Lung microvascular endothelial cell (primary cell): Measurements from ENCODE around the gene NPEPL1. TPM values are rescaled to one million over a fixed set of nuclear protein-coding genes. Genes with fewer than 3 reads are reported as not detected.

Experiments used
- DNase-seq, 2 donors: peaks; one replicate each; pipeline versions ENCODE4 v3.0.0 to v3.0.0-alpha.2; 2010; ENCODE audit warnings: low read depth in 2 of 2
- total RNA-seq: library from RNA; depleted of rRNA; stranded (reverse); fragments of >200 nt; gene quantifications from 2 replicates; pipeline ENCODE4 v1.2.1, GENCODE V29; 2014

The NPEPL1 gene
- total RNA-seq, 1 donor from 2014 or later: 19.2 TPM

DNA sequence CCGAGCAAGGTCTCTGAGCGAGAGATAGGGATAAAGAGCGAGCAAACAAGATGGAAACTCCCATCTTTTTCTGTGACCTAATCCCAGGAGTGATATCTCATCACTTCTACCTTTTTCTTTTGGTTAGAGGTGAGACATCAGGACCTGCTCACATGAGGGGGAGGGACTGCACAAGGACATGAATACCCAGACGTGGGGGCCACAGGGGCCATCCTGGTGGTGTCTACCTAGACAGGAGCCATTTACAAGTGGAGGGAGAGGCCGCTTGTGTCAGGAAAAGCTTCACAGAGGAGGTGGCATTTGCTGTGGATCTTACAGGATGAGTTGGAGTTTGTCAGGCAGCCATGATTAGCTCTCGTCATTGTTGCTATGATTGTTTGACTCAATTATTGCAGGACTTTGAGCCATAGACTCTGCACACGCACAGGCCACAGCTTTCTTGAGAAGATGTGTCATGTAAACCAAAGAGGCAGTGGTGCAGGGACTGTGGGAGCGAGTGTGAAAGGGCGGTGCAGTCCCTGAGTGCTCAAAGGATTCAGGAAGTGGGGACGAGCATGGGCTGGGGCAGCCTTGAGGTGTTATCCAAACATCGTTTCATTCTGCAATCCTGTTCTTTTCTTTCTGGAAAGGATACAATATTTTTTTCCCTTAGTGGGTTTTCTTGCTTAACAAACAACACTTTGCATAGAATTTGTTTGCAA, 7.7 kb downstream of the NPEPL1 start:
- DNase-seq: no peak

DNA sequence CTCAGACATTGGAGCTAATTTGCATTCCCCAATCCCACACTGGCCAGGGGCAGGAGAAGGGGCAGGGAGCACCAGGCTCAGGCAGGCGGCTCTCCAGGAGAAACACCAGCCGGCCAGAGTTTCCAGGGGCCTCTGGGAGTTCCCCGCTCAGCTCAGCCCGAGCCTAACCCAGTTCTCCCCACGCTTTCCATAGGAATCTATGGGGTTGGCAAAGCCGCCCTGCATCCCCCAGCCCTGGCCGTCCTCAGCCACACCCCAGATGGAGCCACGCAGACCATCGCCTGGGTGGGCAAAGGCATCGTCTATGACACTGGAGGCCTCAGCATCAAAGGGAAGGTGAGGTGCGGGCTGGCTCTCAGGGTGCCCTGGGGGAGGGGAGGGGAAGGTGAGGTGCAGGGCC, 8.2 kb downstream of the NPEPL1 start:
- DNase-seq: no peak

DNA sequence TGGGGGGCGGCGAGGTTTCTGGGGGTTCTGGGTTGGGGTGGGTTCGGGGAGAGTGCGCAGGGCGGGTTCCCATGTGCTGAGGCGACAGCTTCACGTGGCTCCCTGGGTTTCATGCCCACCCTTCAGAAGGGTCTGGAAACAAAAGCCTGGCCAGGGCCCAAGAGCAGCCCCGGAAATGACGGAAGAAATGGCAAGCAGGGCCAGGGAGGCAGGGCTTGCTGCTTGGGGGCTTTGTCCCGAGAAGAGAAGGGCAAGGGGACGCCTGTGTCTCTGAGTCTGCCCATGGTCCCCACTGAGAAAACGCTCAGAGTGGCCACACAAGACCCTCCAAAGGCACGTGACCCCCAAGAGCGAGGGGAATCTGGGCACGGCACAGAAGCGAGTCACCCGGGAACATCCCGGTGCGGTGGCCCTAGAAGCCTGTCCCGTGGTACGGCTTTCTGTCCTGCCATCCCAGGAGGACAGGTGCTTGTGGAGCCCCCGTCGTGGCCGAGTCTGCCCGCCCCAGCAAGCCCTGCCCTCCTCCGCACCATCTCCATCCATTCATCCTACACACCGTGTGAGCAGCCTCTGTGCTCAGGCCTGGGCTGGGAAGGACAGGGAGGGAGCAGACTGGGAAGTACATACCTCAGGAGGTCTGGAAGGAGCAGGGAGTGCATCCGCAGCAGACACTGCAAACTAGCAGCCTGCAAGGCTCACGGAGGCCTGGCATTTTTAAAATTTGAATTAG, 9.0 kb downstream of the NPEPL1 start:
- no peak for DNase-seq

DNA sequence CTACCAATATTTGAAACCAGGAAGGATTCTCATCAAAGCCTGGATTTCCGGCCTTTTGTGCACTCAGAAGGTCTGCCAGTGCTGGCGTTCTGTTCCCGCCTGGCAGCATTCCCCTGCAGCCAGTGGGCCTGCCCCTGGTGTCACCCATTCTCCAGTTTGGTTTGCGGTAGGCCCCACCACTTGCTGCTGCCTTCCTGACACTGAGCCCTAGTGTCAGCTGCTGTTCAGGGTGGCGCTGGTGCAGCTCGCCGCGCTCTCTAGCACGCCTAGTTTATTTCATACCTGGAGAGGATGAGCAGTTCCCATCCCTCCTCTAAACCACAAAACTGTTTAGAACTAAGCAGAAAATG, 9.5 kb downstream of the NPEPL1 start:
- DNase-seq: no peak

DNA sequence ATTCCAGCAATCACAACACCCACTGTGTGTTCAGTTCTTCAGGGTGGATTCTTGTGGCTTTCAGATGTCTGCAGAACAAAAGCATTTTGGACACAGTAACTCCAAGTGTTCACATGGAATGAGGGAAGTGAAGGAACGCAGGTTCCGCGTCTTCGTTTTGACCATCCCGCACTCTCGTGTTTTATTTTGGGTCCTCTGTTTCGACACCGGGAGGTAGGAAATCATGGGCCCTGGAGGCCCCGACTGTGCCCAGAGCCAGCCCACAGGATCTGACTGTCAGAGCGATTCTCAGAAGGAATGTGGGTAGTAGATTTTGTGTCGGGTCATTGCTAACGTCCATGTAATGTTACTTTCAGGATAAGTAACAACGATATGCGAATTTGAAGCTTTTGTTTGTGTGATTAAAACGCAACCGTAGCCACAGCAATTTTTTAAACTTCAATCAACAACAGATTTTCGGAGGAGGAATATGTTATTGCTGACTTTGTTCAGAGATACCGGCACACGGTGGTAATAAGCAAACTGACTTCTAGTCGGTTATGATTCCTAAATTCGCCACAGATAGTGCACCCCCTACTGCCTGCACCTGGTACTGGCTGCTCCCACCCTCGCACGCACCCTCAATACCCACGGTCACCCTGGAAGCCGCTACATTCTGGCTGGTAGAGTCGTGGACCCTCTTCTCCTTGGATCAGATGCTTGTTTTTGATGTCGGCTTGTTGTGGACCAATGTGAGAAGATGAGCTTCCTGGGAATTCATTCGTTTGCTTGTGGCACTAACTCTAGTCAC, 10.5 kb downstream of the NPEPL1 start:
- DNase-seq: no peak

DNA sequence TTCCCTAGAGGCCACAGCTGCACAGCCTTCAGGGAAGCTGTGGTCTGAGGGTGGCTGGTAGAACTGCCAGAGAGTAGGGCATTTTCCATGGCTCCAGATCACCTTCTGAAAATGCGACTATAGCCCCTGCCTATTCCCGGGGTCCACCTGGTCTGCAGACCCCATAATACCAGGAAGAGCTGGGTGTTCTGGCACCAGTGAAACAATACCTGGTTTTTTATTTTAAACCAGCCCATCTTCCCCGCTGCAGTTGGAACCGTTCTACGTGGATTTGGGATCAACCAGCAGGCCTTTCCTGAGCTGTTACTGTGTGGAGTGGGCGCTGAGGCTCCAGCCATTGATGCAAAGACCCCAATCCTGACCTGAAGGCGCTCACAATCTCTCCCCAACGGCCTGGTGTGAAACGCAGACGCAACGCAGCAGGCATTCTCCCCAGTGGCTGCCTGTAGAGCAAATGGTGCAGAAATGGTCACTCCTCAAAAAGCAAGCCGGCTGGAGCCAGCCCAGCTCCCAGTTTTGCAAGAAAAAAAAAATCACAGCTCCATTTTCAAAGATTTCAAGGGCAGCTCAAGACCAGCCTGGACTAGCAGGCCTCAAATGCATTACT, 11.3 kb downstream of the NPEPL1 start:
- DNase-seq: no peak

DNA sequence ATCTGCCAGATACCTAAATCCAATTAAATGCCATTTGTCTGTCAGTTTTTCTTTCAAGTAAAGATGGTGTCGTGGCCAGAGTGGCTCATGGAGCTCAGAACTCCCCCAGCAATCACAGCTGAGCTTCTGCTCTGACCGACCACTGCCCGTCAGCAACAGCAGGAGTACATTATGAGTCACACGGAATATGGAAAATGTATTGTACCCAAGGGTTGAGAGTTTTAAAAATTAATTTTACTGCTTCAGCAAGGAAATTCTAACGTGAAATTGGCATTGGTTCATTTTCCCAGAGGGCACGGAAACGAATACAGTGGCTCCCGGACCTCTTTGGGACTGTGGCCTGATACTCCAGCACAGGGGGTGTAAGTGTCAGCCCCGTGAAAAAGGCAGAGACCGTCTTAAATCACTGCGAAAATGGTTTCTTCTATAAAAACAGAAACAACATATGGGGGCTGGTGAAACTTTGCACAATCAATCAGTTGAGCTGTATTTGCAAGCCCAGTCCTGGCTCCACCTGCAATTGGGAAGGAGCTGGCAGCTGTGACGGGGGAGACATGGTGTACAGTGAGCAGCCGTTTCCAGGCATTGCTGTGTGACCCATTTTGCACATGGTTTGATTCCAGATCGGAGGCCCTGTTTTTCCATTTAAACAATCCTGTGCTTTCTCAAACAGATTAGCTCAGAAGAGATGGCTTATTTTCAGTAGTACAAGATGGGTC, 12.8 kb downstream of the NPEPL1 start:
- DNase-seq: no peak

DNA sequence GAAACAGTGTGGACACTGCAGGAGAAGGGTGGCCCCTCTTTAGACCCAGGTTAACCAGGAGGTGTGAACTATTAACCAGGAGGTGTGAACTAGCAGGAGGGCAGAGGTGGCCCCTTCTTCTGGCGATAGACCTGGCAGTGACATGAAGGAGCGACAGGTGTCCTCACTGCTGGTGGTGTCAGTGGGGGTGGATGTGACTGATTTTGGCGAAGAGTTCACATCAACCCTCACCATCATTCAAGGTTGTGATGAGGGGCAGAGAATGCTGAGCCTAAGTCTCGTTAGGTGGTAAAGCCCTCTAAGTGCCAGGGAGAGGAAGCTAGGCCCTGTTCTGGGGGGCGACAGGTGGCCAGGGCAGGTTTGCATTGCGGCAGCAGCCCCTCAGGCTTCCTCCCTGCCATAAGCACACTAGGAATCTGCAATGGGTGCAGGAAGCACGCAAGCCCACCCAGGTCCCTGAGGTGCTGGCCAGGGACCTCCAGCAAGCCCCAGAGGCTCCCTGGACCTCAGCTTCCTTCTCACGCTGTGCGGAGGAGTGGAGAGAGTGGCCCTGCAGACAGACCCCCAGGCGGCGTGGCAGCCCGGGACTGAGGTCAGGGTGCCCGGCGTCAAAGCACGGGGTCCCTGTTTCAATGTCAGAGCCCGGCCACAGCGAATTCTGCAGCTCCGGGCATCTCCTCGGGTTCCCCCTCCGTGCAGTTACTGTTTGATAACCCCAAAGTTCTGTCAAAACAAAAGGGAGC, 13.7 kb downstream of the NPEPL1 start:
- no peak for DNase-seq

DNA sequence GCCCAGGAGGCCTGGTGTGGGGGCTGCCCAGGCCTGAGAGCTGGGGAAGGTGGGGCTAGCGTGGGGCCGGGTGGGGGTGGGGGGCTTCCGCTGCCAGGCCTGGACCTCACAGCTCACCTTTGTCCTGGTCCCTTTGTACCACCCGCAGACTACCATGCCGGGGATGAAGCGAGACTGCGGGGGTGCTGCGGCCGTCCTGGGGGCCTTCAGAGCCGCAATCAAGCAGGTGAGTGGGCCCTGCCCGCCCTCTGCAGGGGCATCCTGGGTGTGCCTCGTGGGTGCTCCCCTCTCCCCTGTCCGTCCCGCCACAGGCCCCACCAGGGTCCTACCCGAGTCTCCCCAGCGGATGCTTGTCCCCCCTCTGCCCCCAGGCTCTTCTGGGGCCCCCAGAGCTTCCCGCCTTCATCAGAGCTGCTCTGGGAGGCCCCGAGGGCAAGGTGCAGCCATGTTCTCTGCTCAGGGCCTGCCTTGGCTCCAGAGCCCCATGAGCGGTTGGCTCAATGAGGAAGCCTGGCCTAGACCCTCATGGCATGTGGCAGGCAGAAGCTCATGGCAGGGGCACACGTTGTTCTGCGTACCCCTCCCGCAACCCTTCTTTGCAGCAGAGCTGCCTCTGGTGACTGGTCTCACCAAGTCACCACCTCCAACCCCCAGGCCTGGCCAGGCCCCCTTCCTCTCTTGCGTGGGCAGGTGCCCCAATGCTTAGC, 14.5 kb downstream of the NPEPL1 start:
- no peak for DNase-seq

DNA sequence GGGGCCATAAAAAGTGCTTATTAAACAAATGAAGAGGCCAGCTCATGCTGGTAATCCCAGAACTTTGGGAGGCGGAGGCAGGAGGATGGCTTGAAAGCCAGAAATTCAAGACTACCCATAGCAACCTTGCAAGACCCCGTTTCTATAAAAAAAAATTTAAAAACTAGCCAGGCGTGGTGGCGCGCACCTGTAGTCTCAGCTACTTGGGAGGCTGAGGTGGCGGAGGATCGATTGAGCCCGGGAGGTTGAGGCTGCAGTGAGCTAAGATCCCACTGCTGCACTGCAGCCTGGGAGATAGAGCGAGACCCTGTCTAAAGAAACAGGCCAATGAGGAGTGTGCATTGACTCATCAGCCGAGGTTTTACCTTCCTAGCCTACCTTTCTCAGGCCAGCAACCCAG, 15.2 kb downstream of the NPEPL1 start:
- no peak for DNase-seq

DNA sequence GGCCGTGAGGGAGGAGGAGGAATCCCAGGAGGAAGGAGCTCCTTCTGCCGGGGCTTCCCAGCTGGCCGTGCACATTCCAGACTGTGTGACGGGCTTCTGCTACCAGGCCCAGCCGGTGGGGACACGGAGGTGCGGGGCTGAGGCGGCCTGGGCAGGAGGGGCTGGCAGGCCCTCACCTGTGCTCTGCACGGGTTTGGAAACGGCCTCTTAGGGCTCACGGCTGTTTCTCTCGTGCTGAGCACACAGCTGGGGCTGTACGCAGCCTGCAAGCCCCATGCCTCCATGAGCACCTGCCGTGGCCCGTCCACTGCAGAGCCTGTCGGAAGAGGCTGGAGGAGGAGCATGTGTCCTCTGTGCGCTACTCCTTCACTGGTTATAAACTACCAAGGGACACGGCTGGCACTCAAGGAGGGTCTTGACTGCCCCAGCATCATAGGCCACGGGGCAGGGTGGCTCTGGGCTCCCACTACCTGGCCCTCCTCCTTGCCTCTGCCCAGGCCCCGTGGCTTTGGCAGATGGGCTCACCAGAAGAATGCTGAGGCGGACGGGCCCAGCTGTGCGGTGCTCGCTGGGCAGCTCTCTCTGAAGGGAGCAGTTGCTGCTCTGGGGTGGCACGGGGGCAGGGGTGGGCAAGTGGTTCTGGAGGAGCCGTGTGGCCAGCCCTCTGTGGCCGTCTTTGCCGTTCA, 15.8 kb downstream of the NPEPL1 start:
- no peak for DNase-seq

DNA sequence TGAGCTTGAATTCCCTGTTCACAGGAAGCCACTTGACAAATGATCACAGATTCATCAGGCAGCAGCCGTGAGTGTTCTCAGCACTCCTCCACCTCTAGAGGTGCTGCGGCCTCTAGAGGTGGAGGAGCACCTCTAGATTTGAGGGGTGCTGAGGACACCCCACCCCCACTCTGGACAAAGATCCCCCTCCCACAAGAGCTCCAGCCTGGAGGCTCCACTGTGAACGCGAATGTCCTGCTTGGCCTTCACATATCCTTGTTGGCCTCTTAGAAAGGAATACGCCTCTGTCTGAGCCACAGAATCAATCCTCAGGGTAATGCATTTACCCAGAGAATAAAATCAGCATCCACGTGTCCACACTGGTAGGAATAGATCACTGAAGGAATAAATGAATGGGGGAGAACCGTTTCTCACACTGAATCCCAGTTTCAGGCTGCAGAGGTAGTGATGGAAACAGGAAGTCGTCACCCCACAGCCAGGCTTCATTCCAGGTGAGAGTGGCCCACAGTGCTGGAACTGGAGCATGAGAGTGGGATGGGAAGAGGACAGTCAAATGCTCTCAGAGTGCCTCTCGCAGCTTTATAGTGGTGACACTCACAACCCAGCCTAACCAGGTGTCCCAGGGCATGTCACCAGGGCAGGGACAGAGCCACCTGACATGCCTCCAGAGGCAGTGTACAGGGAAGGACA, 16.6 kb downstream of the NPEPL1 start:
- DNase-seq: peak in 1 of 2 donors; percentile 26

DNA sequence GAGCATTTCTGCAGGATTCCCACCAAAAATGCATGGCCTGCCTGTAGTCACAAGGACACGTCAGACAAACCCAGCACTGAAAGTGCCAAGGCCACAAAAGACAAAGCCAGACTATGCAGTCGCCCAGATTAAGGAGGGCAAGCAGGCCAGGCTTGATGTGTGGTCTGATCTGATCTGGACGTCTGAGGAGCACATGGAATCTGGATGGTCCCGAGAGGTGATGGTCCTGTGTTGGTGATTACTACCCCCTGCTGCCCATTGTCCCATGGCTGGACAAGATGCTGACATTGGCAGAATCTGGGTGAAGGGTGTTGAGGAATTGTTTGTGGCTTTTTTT, 17.1 kb downstream of the NPEPL1 start:
- DNase-seq: no peak

DNA sequence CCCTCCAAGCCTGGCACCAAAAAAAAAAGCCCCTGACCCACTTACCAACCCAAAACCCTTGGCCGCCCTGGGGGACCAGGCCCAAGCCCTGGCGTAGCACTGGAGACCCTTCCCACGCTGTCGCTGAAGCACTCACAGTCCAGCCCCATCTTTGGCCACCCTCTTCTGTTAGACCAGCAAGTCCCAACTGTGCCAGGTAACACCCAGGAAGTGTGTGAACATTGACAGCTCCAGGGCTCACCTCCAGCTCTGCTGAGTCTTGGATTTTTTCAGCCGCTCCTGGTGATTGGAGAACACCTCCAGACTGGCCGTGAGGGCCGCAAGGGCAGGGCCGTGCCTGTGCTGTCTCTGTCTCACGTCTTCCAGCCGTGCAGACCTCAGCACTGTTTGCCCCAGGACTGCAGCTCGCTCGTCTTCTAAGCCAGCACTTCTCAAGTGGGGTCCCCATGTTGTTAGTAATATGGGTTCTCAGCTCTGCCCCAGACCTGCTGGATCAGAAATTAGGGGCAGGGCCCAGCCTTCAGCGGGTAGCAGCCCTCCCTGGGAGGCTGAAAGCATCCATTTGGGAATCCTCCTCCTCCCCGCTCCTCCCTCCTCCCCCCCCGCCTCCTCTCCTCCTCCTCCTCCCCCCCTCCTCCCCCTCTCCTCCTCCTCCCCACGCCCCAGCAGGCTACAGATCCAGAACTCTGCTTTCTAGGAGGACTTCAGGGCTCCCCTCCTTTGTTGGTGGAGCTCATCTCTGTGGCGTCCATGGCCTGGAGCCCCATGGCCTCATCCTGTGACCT, 18.1 kb downstream of the NPEPL1 start:
- DNase-seq: no peak

DNA sequence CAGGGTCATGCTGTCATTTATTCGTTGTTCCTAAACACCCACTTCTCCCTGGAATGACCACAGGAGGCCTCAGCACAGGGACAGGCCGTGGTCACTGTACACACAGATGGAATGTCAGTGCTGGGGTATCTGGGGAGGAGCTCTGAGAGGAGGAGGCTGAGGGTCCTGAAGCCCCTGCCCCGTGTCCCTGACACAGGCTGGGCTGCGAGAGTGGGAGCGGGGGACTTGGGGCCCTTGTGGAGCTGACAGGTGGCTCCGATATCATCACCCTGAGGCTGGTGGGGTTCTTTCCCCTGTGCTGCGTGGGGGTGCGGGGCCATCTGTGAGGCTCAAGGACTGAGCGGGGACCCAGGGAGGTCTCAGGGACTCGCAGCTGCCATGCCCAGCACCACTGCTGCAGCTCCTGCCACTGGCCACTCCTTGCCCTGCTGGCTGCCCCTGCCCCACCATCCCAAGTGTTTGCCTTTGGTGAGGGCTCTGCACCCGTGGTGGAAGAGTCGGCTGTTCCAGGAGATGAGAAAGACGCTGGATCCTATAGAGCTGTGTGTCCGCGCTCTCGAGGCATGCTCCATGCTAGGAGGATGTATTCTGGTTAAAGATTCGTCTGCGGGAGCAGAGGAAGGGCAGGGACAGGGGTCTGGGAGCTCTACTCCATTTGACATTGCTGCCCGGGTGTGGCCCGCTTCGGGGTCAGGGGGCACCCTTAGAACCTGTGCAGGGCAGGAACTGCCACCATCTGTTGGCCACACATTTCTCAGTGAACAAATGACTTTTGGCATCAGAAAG, 18.9 kb downstream of the NPEPL1 start:
- DNase-seq: no peak

DNA sequence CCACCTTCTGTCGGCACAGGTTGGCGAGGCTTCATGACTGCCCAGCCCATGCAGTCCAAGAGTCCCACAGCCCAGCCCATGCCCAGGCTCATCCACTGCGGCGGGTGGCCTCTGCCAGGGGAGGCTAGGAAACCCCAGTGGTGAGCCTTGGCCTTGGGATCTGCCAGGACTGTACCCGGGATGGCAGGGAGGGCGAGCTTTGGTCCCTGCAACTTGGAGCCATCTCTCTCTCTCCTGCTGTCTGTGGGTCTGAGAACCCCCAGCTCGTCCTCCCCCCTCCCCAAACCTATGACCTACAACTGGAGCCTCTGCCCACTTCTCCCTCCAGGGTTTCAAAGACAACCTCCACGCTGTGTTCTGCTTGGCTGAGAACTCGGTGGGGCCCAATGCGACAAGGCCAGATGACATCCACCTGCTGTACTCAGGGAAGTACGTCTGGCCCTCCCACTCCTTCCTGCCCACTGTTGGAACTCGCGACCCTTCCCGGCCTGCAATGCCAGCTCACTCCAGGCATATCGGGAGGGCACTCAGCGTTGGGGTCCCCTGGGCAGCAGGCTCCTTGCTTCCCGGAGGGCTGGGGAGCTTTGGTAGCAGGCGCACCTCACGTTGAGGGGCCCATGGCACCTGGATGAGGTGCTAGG, 19.7 kb downstream of the NPEPL1 start:
- DNase-seq: no peak
